ENCODE measurements around the gene MORN3. TPM values are rescaled to one million over a fixed set of nuclear protein-coding genes. Genes with fewer than 3 reads are reported as not detected.
"Not testable (repeated sequence)": the region's sequence is repeated elsewhere in the genome, so short reads cannot be mapped to it uniquely, and the experiment has no call there.

MORN3 gene
- polyA plus RNA-seq, 1 donor (not counting 4 experiments of a cell fraction or from before 2014, with no cell fraction given): 0.30 TPM

GRCh38 chr12:121668750-121669520 is 519 bp downstream of the MORN3 start:
- H3K36me3 ChIP-seq (ENCODE audit: control insufficient read depth in 2 of 2, extremely low read depth in 1 of 2, insufficient read depth in 2 of 2, low read length in 2 of 2): no peaks in the 10 kb centered on the region
- no peaks in the 10 kb centered on the region for H4K20me1 ChIP-seq (ENCODE audit: control insufficient read depth, extremely low read depth, insufficient read depth, low read length)
- H3K27ac ChIP-seq (ENCODE audit: control insufficient read depth, insufficient read depth, low read length): no peak overlapping the region
- FAIRE-seq (no peak), DNase-seq (ENCODE audit: low read depth, low spot score) (no peak)
- no peak overlapping the region for H3K9ac ChIP-seq (ENCODE audit: control insufficient read depth, extremely low read depth, insufficient read depth, low read length)
- dilution Hi-C loops (cut with MboI; ENCODE audit: extremely low pct_ligation_motif_present, low sequenced_read_pairs): no loop called here
- no peaks in the 10 kb centered on the region for H3K9me3 ChIP-seq (ENCODE audit: control insufficient read depth, low read depth, low read length)
- H2AFZ ChIP-seq (ENCODE audit: control insufficient read depth, low read length): peak overlapping the region; percentile 8
- TF ChIP-seq CTCF (optimal IDR thresholded peaks at IDR 0.05 in 1 of 3, IDR thresholded peaks at IDR 0.05 in 1 of 3, conservative IDR thresholded peaks at IDR 0.05 in 1 of 3; ENCODE audit: extremely low read depth in 1 of 3, insufficient read depth in 2 of 3, low read length in 3 of 3) (peak; percentile 54 to 58 (median 58)), EZH2 (IDR thresholded peaks at IDR 0.05; ENCODE audit: low read length) (no peak)
- H3K9me1 ChIP-seq (ENCODE audit: control insufficient read depth, extremely low read depth, insufficient read depth, low read length): no peaks in the 10 kb centered on the region
- H3K4me3 ChIP-seq (ENCODE audit: control insufficient read depth in 2 of 3, extremely low read depth in 1 of 3, insufficient read depth in 2 of 3, low read depth in 1 of 3, low read length in 3 of 3): no peak overlapping the region
- H3K79me2 ChIP-seq (ENCODE audit: control insufficient read depth, insufficient read depth, low read length): no peaks in the 10 kb centered on the region
- no peaks in the 10 kb centered on the region for H3K27me3 ChIP-seq (ENCODE audit: control insufficient read depth, extremely low read depth, insufficient read depth, low read length)
- H3K4me2 ChIP-seq (ENCODE audit: control insufficient read depth, extremely low read depth, insufficient read depth, low read depth, low read length): no peak overlapping the region
- peaks cover 16% of the 10 kb centered on the region for H3K4me1 ChIP-seq (ENCODE audit: control insufficient read depth, extremely low read depth, insufficient read depth, low read length)

GRCh38 chr12:121666829-121667228 is 2.6 kb downstream of the MORN3 start:
- H3K4me1 ChIP-seq (ENCODE audit: control insufficient read depth, extremely low read depth, insufficient read depth, low read length); H4K20me1 ChIP-seq (ENCODE audit: control insufficient read depth, extremely low read depth, insufficient read depth, low read length); H3K9ac ChIP-seq (ENCODE audit: control insufficient read depth, extremely low read depth, insufficient read depth, low read length); FAIRE-seq; H3K4me2 ChIP-seq (ENCODE audit: control insufficient read depth, extremely low read depth, insufficient read depth, low read depth, low read length); H3K9me3 ChIP-seq (ENCODE audit: control insufficient read depth, low read depth, low read length); H3K4me3 ChIP-seq (ENCODE audit: control insufficient read depth in 2 of 3, extremely low read depth in 1 of 3, insufficient read depth in 2 of 3, low read depth in 1 of 3, low read length in 3 of 3); H2AFZ ChIP-seq (ENCODE audit: control insufficient read depth, low read length); H3K9me1 ChIP-seq (ENCODE audit: control insufficient read depth, extremely low read depth, insufficient read depth, low read length); H3K27ac ChIP-seq (ENCODE audit: control insufficient read depth, insufficient read depth, low read length); H3K36me3 ChIP-seq (ENCODE audit: control insufficient read depth in 2 of 2, extremely low read depth in 1 of 2, insufficient read depth in 2 of 2, low read length in 2 of 2); H3K27me3 ChIP-seq (ENCODE audit: control insufficient read depth, extremely low read depth, insufficient read depth, low read length); H3K79me2 ChIP-seq (ENCODE audit: control insufficient read depth, insufficient read depth, low read length); DNase-seq (ENCODE audit: low read depth, low spot score); dilution Hi-C loops (cut with MboI; ENCODE audit: extremely low pct_ligation_motif_present, low sequenced_read_pairs): not testable (repeated sequence)

GRCh38 chr12:121663610-121663929 is 5.9 kb downstream of the MORN3 start:
- no peaks in the 10 kb centered on the region for H3K27me3 ChIP-seq (ENCODE audit: control insufficient read depth, extremely low read depth, insufficient read depth, low read length)
- H3K9me1 ChIP-seq (ENCODE audit: control insufficient read depth, extremely low read depth, insufficient read depth, low read length): no peaks in the 10 kb centered on the region
- H3K27ac ChIP-seq (ENCODE audit: control insufficient read depth, insufficient read depth, low read length): no peak overlapping the region
- dilution Hi-C loops (cut with MboI; ENCODE audit: extremely low pct_ligation_motif_present, low sequenced_read_pairs): no loop called here
- H3K4me2 ChIP-seq (ENCODE audit: control insufficient read depth, extremely low read depth, insufficient read depth, low read depth, low read length): no peak overlapping the region
- DNase-seq (ENCODE audit: low read depth, low spot score) (no peak), FAIRE-seq (no peak)
- no peaks in the 10 kb centered on the region for H3K9me3 ChIP-seq (ENCODE audit: control insufficient read depth, low read depth, low read length)
- no peaks in the 10 kb centered on the region for H3K79me2 ChIP-seq (ENCODE audit: control insufficient read depth, insufficient read depth, low read length)
- peaks cover 9% of the 10 kb centered on the region for H3K4me1 ChIP-seq (ENCODE audit: control insufficient read depth, extremely low read depth, insufficient read depth, low read length)
- no peaks in the 10 kb centered on the region for H3K36me3 ChIP-seq (ENCODE audit: control insufficient read depth in 2 of 2, extremely low read depth in 1 of 2, insufficient read depth in 2 of 2, low read length in 2 of 2)
- H2AFZ ChIP-seq (ENCODE audit: control insufficient read depth, low read length): no peak overlapping the region
- H4K20me1 ChIP-seq (ENCODE audit: control insufficient read depth, extremely low read depth, insufficient read depth, low read length): no peaks in the 10 kb centered on the region
- H3K4me3 ChIP-seq (ENCODE audit: control insufficient read depth in 2 of 3, extremely low read depth in 1 of 3, insufficient read depth in 2 of 3, low read depth in 1 of 3, low read length in 3 of 3): no peak overlapping the region
- no peak for TF ChIP-seq CTCF (optimal IDR thresholded peaks at IDR 0.05 in 1 of 3, IDR thresholded peaks at IDR 0.05 in 1 of 3, conservative IDR thresholded peaks at IDR 0.05 in 1 of 3; ENCODE audit: extremely low read depth in 1 of 3, insufficient read depth in 2 of 3, low read length in 3 of 3)
- TF ChIP-seq EZH2 (IDR thresholded peaks at IDR 0.05; ENCODE audit: low read length): no peak
- no peak overlapping the region for H3K9ac ChIP-seq (ENCODE audit: control insufficient read depth, extremely low read depth, insufficient read depth, low read length)

All from keratinocyte (primary cell).